OCI-LY1 (cell line): ENCODE data around the gene ESM1.

Experiments used
- H2AFZ ChIP-seq: fragments of 200-600 bp; sonication (generic), shearing (Covaris generic); 2 replicates; pipeline ENCODE4 v1.6.0; 2014; ENCODE audit warnings: antibody characterized with exemption, mild to moderate bottlenecking, low read length
- H3F3A ChIP-seq: fragments of 200-600 bp; sonication (generic), shearing (Covaris generic); 2 replicates; pipeline ENCODE4 v1.6.0; 2014; ENCODE audit warnings: mild to moderate bottlenecking, antibody characterized with exemption, low read length, moderate library complexity; ENCODE audit not compliant: insufficient read depth
- H3K27ac ChIP-seq: fragments of 200-600 bp; sonication (generic); 2 replicates; pipeline ENCODE4 v1.5.1; 2014; ENCODE audit warnings: low read length, mixed run types, mild to moderate bottlenecking, low read depth; ENCODE audit not compliant: poor library complexity, severe bottlenecking
- H3K27me3 ChIP-seq: fragments of 200-600 bp; sonication (generic); 2 replicates; pipeline ENCODE4 v1.6.0; 2014; ENCODE audit warnings: antibody characterized with exemption, mild to moderate bottlenecking, low read length, moderate library complexity; ENCODE audit not compliant: insufficient read depth
- H3K36me3 ChIP-seq: fragments of 200-600 bp; sonication (generic); 2 replicates; pipeline ENCODE4 v1.6.1; 2014; ENCODE audit warnings: mild to moderate bottlenecking, antibody characterized with exemption, low read length, moderate library complexity, mixed read lengths; ENCODE audit not compliant: insufficient read depth
- H3K4me1 ChIP-seq: fragments of 200-600 bp; sonication (generic); 2 replicates; pipeline ENCODE4 v1.5.1; 2014; ENCODE audit warnings: mild to moderate bottlenecking, low read length, moderate library complexity; ENCODE audit not compliant: insufficient read depth, severe bottlenecking
- H3K4me2 ChIP-seq: fragments of 200-600 bp; sonication (generic), shearing (Covaris generic); 2 replicates; pipeline ENCODE4 v1.6.1; 2014; ENCODE audit warnings: low read length
- H3K4me3 ChIP-seq: fragments of 200-600 bp; sonication (generic); 2 replicates; pipeline ENCODE4 v1.5.1; 2014; ENCODE audit warnings: low read length, low read depth, mild to moderate bottlenecking, mixed read lengths; ENCODE audit not compliant: poor library complexity, severe bottlenecking
- H3K79me2 ChIP-seq: fragments of 200-600 bp; shearing (Covaris generic); 2 replicates; pipeline ENCODE4 v1.6.1; 2016; ENCODE audit warnings: mixed run types, low read length, mixed read lengths; ENCODE audit not compliant: insufficient read depth
- H3K9ac ChIP-seq: fragments of 200-600 bp; sonication (generic), shearing (Covaris generic); 2 replicates; pipeline ENCODE4 v1.6.1; 2014; ENCODE audit warnings: mild to moderate bottlenecking, low read length, mixed read lengths
- H3K9me2 ChIP-seq: fragments of 200-600 bp; sonication (generic), shearing (Covaris generic); 2 replicates; pipeline ENCODE4 v1.6.1; 2014; ENCODE audit warnings: low read depth, mild to moderate bottlenecking, low read length, mixed read lengths
- H3K9me3 ChIP-seq: fragments of 200-600 bp; shearing (Covaris generic); 2 replicates; pipeline ENCODE4 v1.6.1; 2014; ENCODE audit warnings: low read length, mixed read lengths
- H4K20me1 ChIP-seq: fragments of 200-600 bp; sonication (generic), shearing (Covaris generic); 2 replicates; pipeline ENCODE4 v1.6.0; 2016; ENCODE audit warnings: mild to moderate bottlenecking, low read length; ENCODE audit not compliant: insufficient read depth
- EZH2 ChIP-seq: fragments of 200-600 bp; sonication (generic), shearing (Covaris generic); IDR thresholded peaks from 2 replicates; pipeline ENCODE4 v1.8.0; 2017; ENCODE audit warnings: borderline replicate concordance, mixed run types, mild to moderate bottlenecking, antibody characterized with exemption, low read length, moderate library complexity, mixed read lengths
- TF ChIP-seq, protein P1 (sequence below): fragments of 200-600 bp; sonication (generic), shearing (Covaris generic); IDR thresholded peaks from 2 replicates; pipeline ENCODE4 v1.5.1; 2017; ENCODE audit warnings: mild to moderate bottlenecking, antibody characterized with exemption, low read length, moderate library complexity, mixed read lengths

ESM1 gene

GRCh38 chr5:54988817-54989216 lies 3.4 kb upstream of the ESM1 start:
- Histone ChIP-seq H3K4me2 (no peak overlapping the region), H3K9me3 (no peaks in the 10 kb centered on the region), H3K4me1 (no peaks in the 10 kb centered on the region), H4K20me1 (no peaks in the 10 kb centered on the region), H3K9me2 (no peaks in the 10 kb centered on the region), H3K79me2 (no peaks in the 10 kb centered on the region), H3K27me3 (no peaks in the 10 kb centered on the region), H3K36me3 (no peaks in the 10 kb centered on the region), H3K27ac (no peak overlapping the region), H2AFZ (no peak overlapping the region), H3K4me3 (no peak overlapping the region), H3K9ac (no peak overlapping the region), H3F3A (no peaks in the 10 kb centered on the region)
- TF ChIP-seq, protein P1, sequence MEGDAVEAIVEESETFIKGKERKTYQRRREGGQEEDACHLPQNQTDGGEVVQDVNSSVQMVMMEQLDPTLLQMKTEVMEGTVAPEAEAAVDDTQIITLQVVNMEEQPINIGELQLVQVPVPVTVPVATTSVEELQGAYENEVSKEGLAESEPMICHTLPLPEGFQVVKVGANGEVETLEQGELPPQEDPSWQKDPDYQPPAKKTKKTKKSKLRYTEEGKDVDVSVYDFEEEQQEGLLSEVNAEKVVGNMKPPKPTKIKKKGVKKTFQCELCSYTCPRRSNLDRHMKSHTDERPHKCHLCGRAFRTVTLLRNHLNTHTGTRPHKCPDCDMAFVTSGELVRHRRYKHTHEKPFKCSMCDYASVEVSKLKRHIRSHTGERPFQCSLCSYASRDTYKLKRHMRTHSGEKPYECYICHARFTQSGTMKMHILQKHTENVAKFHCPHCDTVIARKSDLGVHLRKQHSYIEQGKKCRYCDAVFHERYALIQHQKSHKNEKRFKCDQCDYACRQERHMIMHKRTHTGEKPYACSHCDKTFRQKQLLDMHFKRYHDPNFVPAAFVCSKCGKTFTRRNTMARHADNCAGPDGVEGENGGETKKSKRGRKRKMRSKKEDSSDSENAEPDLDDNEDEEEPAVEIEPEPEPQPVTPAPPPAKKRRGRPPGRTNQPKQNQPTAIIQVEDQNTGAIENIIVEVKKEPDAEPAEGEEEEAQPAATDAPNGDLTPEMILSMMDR: no peak
- no peak for TF ChIP-seq EZH2

DNA sequence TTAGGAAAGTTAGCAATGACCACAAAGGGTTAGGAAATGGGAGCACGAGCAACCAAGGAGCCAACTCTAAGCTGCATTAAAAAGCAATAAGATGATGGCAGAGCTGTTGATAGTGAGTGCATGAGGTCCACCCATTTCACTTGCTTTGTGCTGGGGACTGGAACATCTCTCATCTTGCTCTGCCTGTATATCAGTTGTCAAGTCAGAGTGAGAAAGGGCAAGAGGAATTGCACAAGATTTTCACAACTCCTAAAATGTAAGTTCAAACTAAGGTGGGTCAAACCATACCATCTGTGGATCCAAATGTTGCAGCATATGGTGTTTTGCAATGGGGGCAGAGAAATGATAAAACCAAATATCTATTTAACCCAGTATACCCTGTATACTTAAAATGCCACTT lies 2.8 kb upstream of the ESM1 start:
- Histone ChIP-seq H4K20me1 (no peaks in the 10 kb centered on the region), H3K4me3 (no peak overlapping the region), H2AFZ (no peak overlapping the region), H3K4me2 (no peak overlapping the region), H3K9ac (no peak overlapping the region), H3K36me3 (no peaks in the 10 kb centered on the region), H3F3A (no peaks in the 10 kb centered on the region), H3K9me3 (no peaks in the 10 kb centered on the region), H3K27ac (no peak overlapping the region), H3K4me1 (no peaks in the 10 kb centered on the region), H3K9me2 (no peaks in the 10 kb centered on the region), H3K79me2 (no peaks in the 10 kb centered on the region), H3K27me3 (no peaks in the 10 kb centered on the region)
- TF ChIP-seq, protein P1: no peak
- no peak for TF ChIP-seq EZH2

- Histone ChIP-seq H3K27ac (no peak overlapping the region), H3K4me2 (no peak overlapping the region), H3K36me3 (no peaks in the 10 kb centered on the region)
Measured at GRCh38 chr5:54986269-54986654, 869 bp upstream of the ESM1 start.

More at GRCh38 chr5:54986269-54986654, 869 bp upstream of the ESM1 start:
- Histone ChIP-seq H3K4me1 (no peaks in the 10 kb centered on the region), H3F3A (no peaks in the 10 kb centered on the region), H4K20me1 (no peaks in the 10 kb centered on the region), H2AFZ (no peak overlapping the region), H3K4me3 (no peak overlapping the region), H3K27me3 (no peaks in the 10 kb centered on the region), H3K9me2 (no peaks in the 10 kb centered on the region), H3K79me2 (no peaks in the 10 kb centered on the region), H3K9ac (no peak overlapping the region), H3K9me3 (no peaks in the 10 kb centered on the region)
- TF ChIP-seq, protein P1: no peak
- no peak for TF ChIP-seq EZH2
